OCI-LY7 (cell line): ENCODE measurements around the gene CDCP1. TPM values are rescaled to one million over a fixed set of nuclear protein-coding genes. Genes with fewer than 3 reads are reported as not detected.

Source experiments
- BruUV-seq: library from RNA; stranded (reverse); fragments of 400-500 nt; replicated peaks from 2 replicates; lab custom pipeline; 2021; lab: Mats Ljungman, UMichigan
- CTCF ChIA-PET: fragments of 300-600 bp; sonication (Branson Sonifier 250); formaldehyde crosslinking; loops from one replicate; lab custom pipeline; 2022; ENCODE audit warnings: antibody characterized with exemption; ENCODE audit not compliant: unreplicated experiment; lab: Charles Lee
- POLR2A ChIA-PET: fragments of 300-600 bp; sonication (Branson Sonifier 250); formaldehyde crosslinking; loops from one replicate; lab custom pipeline; 2022; ENCODE audit warnings: antibody characterized with exemption; lab: Charles Lee
- DNase-seq: peaks from one replicate; pipeline ENCODE4 v3.0.0-alpha.2; 2015; ENCODE audit warnings: low spot score
- H2AFZ ChIP-seq: fragments of 200-600 bp; sonication (generic), shearing (Covaris generic); 2 replicates; pipeline ENCODE4 v1.6.1; 2014; ENCODE audit warnings: mild to moderate bottlenecking, antibody characterized with exemption, low read length, moderate library complexity
- H3K27ac ChIP-seq: fragments of 200-600 bp; sonication (generic); 2 replicates; pipeline ENCODE4 v1.5.1; 2014; ENCODE audit warnings: mixed run types, low read depth, mild to moderate bottlenecking, moderate library complexity, low read length, inconsistent platforms; ENCODE audit not compliant: poor library complexity, severe bottlenecking
- H3K36me3 ChIP-seq: fragments of 200-600 bp; sonication (generic); 2 replicates; pipeline ENCODE4 v1.6.1; 2014; ENCODE audit warnings: mild to moderate bottlenecking, antibody characterized with exemption, low read length, moderate library complexity, mixed read lengths; ENCODE audit not compliant: insufficient read depth
- H3K4me1 ChIP-seq: fragments of 200-600 bp; sonication (generic); 2 replicates; pipeline ENCODE4 v1.5.1; 2014; ENCODE audit warnings: mild to moderate bottlenecking, low read length; ENCODE audit not compliant: insufficient read depth, poor library complexity, severe bottlenecking
- H3K4me2 ChIP-seq: fragments of 200-600 bp; sonication (generic); 2 replicates; pipeline ENCODE4 v1.6.1; 2014; ENCODE audit warnings: mild to moderate bottlenecking, low read length
- H3K4me3 ChIP-seq: fragments of 200-600 bp; sonication (generic); 2 replicates; pipeline ENCODE4 v1.5.1; 2014; ENCODE audit warnings: mild to moderate bottlenecking, low read depth, low read length; ENCODE audit not compliant: poor library complexity, severe bottlenecking
- H3K79me2 ChIP-seq: fragments of 200-600 bp; sonication (generic); 2 replicates; pipeline ENCODE4 v1.6.1; 2016; ENCODE audit warnings: low read depth, mild to moderate bottlenecking, low read length, moderate library complexity, mixed read lengths; ENCODE audit not compliant: insufficient read depth
- H3K9me2 ChIP-seq: fragments of 200-600 bp; sonication (generic); 2 replicates; pipeline ENCODE4 v1.6.1; 2016; ENCODE audit warnings: mild to moderate bottlenecking, low read length, mixed read lengths; ENCODE audit not compliant: insufficient read depth
- H3K9me3 ChIP-seq: fragments of 200-600 bp; sonication (generic); 2 replicates; pipeline ENCODE4 v1.6.1; 2014; ENCODE audit warnings: mild to moderate bottlenecking, mixed run types, low read length, mixed read lengths
- H4K20me1 ChIP-seq: fragments of 200-600 bp; sonication (generic); 2 replicates; pipeline ENCODE4 v1.6.1; 2014; ENCODE audit warnings: mild to moderate bottlenecking, antibody characterized with exemption, low read length, moderate library complexity, mixed read lengths; ENCODE audit not compliant: insufficient read depth
- CTCF ChIP-seq: fragments of 200-600 bp; sonication (generic); conservative IDR thresholded peaks from 2 replicates; pipeline ENCODE4 v1.5.1; 2014; ENCODE audit warnings: mild to moderate bottlenecking, antibody characterized with exemption, low read length, moderate library complexity, mixed read lengths
- EZH2phosphoT487 ChIP-seq: fragments of 200-600 bp; sonication (generic); IDR thresholded peaks from 2 replicates; pipeline ENCODE4 v1.6.1; 2018; ENCODE audit warnings: low read depth, borderline replicate concordance, mild to moderate bottlenecking, mixed run types, antibody characterized with exemption, low read length, moderate library complexity, mixed read lengths
- intact Hi-C: fragments of 100-400 bp; cut with micrococcal nuclease; formaldehyde crosslinking; loops from one replicate; pipeline ENCODE4 v1.10.0; 2022; ENCODE audit not compliant: unreplicated experiment
- total RNA-seq, 2 experiments: library from RNA; depleted of rRNA in 1 of 2; stranded (reverse); fragments of >200 nt in 1 of 2; shearing (Covaris generic) in 1 of 2; gene quantifications; 2 replicates each; pipeline ENCODE4 v1.2.3, GENCODE V29; 2014 to 2022

CDCP1 gene
- total RNA-seq, 2 experiments from 2014 or later, result not detected

- intact Hi-C loops, result loop anchor here (1.0 to 5.0 kb wide), 3 partner anchors 460 to 1039 kb away; no protein-coding TSS in a partner anchor
- POLR2A ChIA-PET, result interaction anchor here (0.7 kb wide), 1 partner anchor 532 kb away, joined by 6 read pairs; no protein-coding TSS in a partner anchor
- Histone ChIP-seq H3K9me3 (no peaks in the 10 kb centered on the region), H3K4me3 (no peak overlapping the region), H3K36me3 (no peaks in the 10 kb centered on the region), H3K4me1 (no peaks in the 10 kb centered on the region), H2AFZ (no peak overlapping the region), H3K9me2 (no peaks in the 10 kb centered on the region), H3K27ac (no peak overlapping the region), H3K79me2 (no peaks in the 10 kb centered on the region), H3K4me2 (no peak overlapping the region), H4K20me1 (no peaks in the 10 kb centered on the region)
- peak; percentile 93 for TF ChIP-seq CTCF
- no peak for TF ChIP-seq EZH2phosphoT487
- peak; percentile 91 for DNase-seq
- CTCF ChIA-PET, result interaction anchor here (0.6 kb wide), 1 partner anchor 38 kb away, joined by 3 read pairs; no protein-coding TSS in a partner anchor
- BruUV-seq, result no TSS peak
Measured at GRCh38 chr3:45037720-45038455, 108.3 kb downstream of the CDCP1 start.

GRCh38 chr3:45035441-45036301 is 110.5 kb downstream of the CDCP1 start:
- no peaks in the 10 kb centered on the region for H3K9me3 ChIP-seq
- no peaks in the 10 kb centered on the region for H3K36me3 ChIP-seq
- no peak overlapping the region for H2AFZ ChIP-seq
- TF ChIP-seq CTCF, result no peak
- no peak for TF ChIP-seq EZH2phosphoT487
- no peaks in the 10 kb centered on the region for H3K9me2 ChIP-seq
- H3K4me1 ChIP-seq, result no peaks in the 10 kb centered on the region
- no peaks in the 10 kb centered on the region for H4K20me1 ChIP-seq
- no peaks in the 10 kb centered on the region for H3K79me2 ChIP-seq
- intact Hi-C loops, result loop anchor here (2.0 to 5.0 kb wide), 2 partner anchors 621 to 1042 kb away; no protein-coding TSS in a partner anchor
- no peak overlapping the region for H3K4me3 ChIP-seq
- H3K4me2 ChIP-seq, result no peak overlapping the region
- ChIA-PET CTCF (no interaction called here), POLR2A (interaction anchor here (0.5 kb wide), 1 partner anchor 1903 kb away, joined by 8 read pairs; no protein-coding TSS in a partner anchor)
- H3K27ac ChIP-seq, result no peak overlapping the region
- DNase-seq, result no peak
- BruUV-seq, result no TSS peak
